Astrocyte (in vitro differentiated cells and primary cell): ENCODE results near the gene GAMT. TPM values are rescaled to one million over a fixed set of nuclear protein-coding genes. Genes with fewer than 3 reads are reported as not detected.

Experiments used
- DNase-seq: peaks from one replicate; pipeline ENCODE4 v3.0.0-alpha.2; 2010; ENCODE audit warnings: low read depth
- FAIRE-seq: peaks from 2 replicates; lab custom pipeline; 2011; peaks lifted over from hg19 to GRCh38; lab: Jason Lieb, UNC
- H2AFZ ChIP-seq: 2 replicates; pipeline ENCODE4 v1.6.0; 2012; ENCODE audit warnings: low read depth, low read length, inconsistent platforms
- H3K27ac ChIP-seq: 2 replicates; pipeline ENCODE4 v1.5.1; 2011; ENCODE audit warnings: low read depth, low read length, inconsistent platforms
- H3K27me3 ChIP-seq: 2 replicates; pipeline ENCODE4 v1.6.0; 2011; ENCODE audit warnings: low read length, inconsistent platforms; ENCODE audit not compliant: insufficient read depth
- H3K36me3 ChIP-seq: 2 replicates; pipeline ENCODE4 v1.5.1; 2011; ENCODE audit warnings: low read length, inconsistent platforms; ENCODE audit not compliant: insufficient read depth
- H3K4me1 ChIP-seq: 2 replicates; pipeline ENCODE4 v1.5.1; 2011; ENCODE audit warnings: low read length, inconsistent platforms; ENCODE audit not compliant: insufficient read depth
- H3K4me2 ChIP-seq: 2 replicates; pipeline ENCODE4 v1.6.0; 2012; ENCODE audit warnings: low read length, inconsistent platforms
- H3K4me3 ChIP-seq: 2 replicates; pipeline ENCODE4 v1.5.1; 2011; ENCODE audit warnings: low read depth, mild to moderate bottlenecking, low read length, inconsistent platforms; ENCODE audit not compliant: insufficient read depth
- H3K79me2 ChIP-seq: 2 replicates; pipeline ENCODE4 v1.6.0; 2012; ENCODE audit warnings: mild to moderate bottlenecking, low read length, inconsistent platforms; ENCODE audit not compliant: insufficient read depth
- H3K9ac ChIP-seq: 2 replicates; pipeline ENCODE4 v1.6.0; 2012; ENCODE audit warnings: mild to moderate bottlenecking, low read length, inconsistent platforms
- H3K9me3 ChIP-seq: 2 replicates; pipeline ENCODE4 v1.5.1; 2012; ENCODE audit warnings: low read depth, mild to moderate bottlenecking, low read length, inconsistent platforms; ENCODE audit not compliant: insufficient read depth
- H4K20me1 ChIP-seq: 2 replicates; pipeline ENCODE4 v1.6.0; 2012; ENCODE audit warnings: low read length, inconsistent platforms; ENCODE audit not compliant: insufficient read depth
- H3K27ac Mint-ChIP-seq: one replicate; pipeline ENCODE4 v1.8.0; 2021; ENCODE audit warnings: mild to moderate bottlenecking, mixed read lengths; ENCODE audit not compliant: unreplicated experiment
- H3K27me3 Mint-ChIP-seq: one replicate; pipeline ENCODE4 v1.8.0; 2021; ENCODE audit warnings: low read depth, mixed read lengths; ENCODE audit not compliant: unreplicated experiment
- H3K36me3 Mint-ChIP-seq: one replicate; pipeline ENCODE4 v1.8.0; 2021; ENCODE audit warnings: low read depth, mixed read lengths; ENCODE audit not compliant: unreplicated experiment
- H3K4me1 Mint-ChIP-seq: one replicate; pipeline ENCODE4 v1.8.0; 2021; ENCODE audit warnings: low read depth, mixed read lengths; ENCODE audit not compliant: unreplicated experiment
- H3K4me3 Mint-ChIP-seq: one replicate; pipeline ENCODE4 v1.8.0; 2021; ENCODE audit warnings: mild to moderate bottlenecking, moderate library complexity, mixed read lengths; ENCODE audit not compliant: unreplicated experiment
- H3K9me3 Mint-ChIP-seq: one replicate; pipeline ENCODE4 v1.8.0; 2021; ENCODE audit warnings: mild to moderate bottlenecking, mixed read lengths; ENCODE audit not compliant: unreplicated experiment
- EZH2 ChIP-seq: IDR thresholded peaks from 2 replicates; pipeline ENCODE4 v1.6.1; 2012; ENCODE audit warnings: mild to moderate bottlenecking, low read length, inconsistent platforms; ENCODE audit not compliant: insufficient read depth
- total RNA-seq: library from RNA; stranded (reverse); gene quantifications from 2 replicates; pipeline ENCODE4 v1.2.1, GENCODE V29; 2021
- TF ChIP-seq, protein P1 (sequence below): IDR thresholded peaks from 2 replicates; pipeline ENCODE4 v1.5.1; 2011; ENCODE audit warnings: low read depth, mild to moderate bottlenecking, inconsistent platforms, low read length, moderate library complexity; ENCODE audit not compliant: insufficient read depth

The GAMT gene
- total RNA-seq, 1 donor from 2014 or later: 35.9 TPM

- FAIRE-seq (no peak), DNase-seq (no peak)
- Histone ChIP-seq H3K4me1 (peaks cover 12% of the 10 kb centered on the region), H3K36me3 (no peaks in the 10 kb centered on the region), H4K20me1 (peaks cover 3% of the 10 kb centered on the region), H3K79me2 (no peaks in the 10 kb centered on the region), H3K27me3 (no peaks in the 10 kb centered on the region), H2AFZ (peak overlapping the region; percentile 75), H3K4me2 (peak overlapping the region; percentile 85), H3K27ac (no peak overlapping the region), H3K9ac (peak overlapping the region; percentile 60), H3K4me3 (peak overlapping the region; percentile 56), H3K9me3 (no peaks in the 10 kb centered on the region)
- no peak for TF ChIP-seq EZH2
- TF ChIP-seq, protein P1, sequence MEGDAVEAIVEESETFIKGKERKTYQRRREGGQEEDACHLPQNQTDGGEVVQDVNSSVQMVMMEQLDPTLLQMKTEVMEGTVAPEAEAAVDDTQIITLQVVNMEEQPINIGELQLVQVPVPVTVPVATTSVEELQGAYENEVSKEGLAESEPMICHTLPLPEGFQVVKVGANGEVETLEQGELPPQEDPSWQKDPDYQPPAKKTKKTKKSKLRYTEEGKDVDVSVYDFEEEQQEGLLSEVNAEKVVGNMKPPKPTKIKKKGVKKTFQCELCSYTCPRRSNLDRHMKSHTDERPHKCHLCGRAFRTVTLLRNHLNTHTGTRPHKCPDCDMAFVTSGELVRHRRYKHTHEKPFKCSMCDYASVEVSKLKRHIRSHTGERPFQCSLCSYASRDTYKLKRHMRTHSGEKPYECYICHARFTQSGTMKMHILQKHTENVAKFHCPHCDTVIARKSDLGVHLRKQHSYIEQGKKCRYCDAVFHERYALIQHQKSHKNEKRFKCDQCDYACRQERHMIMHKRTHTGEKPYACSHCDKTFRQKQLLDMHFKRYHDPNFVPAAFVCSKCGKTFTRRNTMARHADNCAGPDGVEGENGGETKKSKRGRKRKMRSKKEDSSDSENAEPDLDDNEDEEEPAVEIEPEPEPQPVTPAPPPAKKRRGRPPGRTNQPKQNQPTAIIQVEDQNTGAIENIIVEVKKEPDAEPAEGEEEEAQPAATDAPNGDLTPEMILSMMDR: no peak
- no peaks in the 10 kb centered on the region for H3K4me1 Mint-ChIP-seq
- H3K27ac Mint-ChIP-seq: no peak overlapping the region
- no peaks in the 10 kb centered on the region for H3K36me3 Mint-ChIP-seq
- no peaks in the 10 kb centered on the region for H3K9me3 Mint-ChIP-seq
- no peaks in the 10 kb centered on the region for H3K27me3 Mint-ChIP-seq
- H3K4me3 Mint-ChIP-seq: peak overlapping the region; percentile 72
Measured at GRCh38 chr19:1400281-1401137, 833 bp downstream of the GAMT start.

DNA sequence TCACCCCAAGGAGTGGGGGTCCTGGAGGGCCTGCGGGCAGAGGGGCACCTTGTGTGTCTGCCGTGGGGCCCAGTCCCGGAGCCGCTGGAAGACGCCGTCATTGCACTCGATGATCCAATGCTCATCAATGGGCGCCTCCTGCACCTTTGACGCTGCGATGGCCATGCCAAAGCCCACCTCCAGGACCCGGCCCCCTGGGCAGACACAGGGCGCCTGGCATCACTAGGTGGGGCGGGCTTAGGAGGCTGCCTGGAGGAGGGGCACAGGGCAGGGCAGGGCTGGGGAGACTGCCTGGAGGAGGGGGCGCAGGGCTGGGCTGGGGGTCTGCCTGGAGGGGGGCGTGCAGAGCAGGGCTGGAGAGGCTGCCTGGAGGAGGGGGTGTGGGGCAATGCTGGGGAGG is 1.6 kb downstream of the GAMT start:
- Histone ChIP-seq H3K27me3 (no peaks in the 10 kb centered on the region), H3K27ac (no peak overlapping the region), H3K9me3 (no peaks in the 10 kb centered on the region), H3K36me3 (no peaks in the 10 kb centered on the region), H2AFZ (no peak overlapping the region), H3K9ac (no peak overlapping the region), H3K4me1 (peaks cover 12% of the 10 kb centered on the region), H3K79me2 (no peaks in the 10 kb centered on the region), H4K20me1 (peaks cover 3% of the 10 kb centered on the region), H3K4me3 (no peak overlapping the region), H3K4me2 (no peak overlapping the region)
- Mint-ChIP-seq H3K36me3 (no peaks in the 10 kb centered on the region), H3K4me3 (no peak overlapping the region), H3K9me3 (no peaks in the 10 kb centered on the region), H3K4me1 (no peaks in the 10 kb centered on the region), H3K27me3 (no peaks in the 10 kb centered on the region), H3K27ac (no peak overlapping the region)
- DNase-seq (no peak), FAIRE-seq (no peak)
- TF ChIP-seq, protein P1: no peak
- TF ChIP-seq EZH2: no peak

DNA sequence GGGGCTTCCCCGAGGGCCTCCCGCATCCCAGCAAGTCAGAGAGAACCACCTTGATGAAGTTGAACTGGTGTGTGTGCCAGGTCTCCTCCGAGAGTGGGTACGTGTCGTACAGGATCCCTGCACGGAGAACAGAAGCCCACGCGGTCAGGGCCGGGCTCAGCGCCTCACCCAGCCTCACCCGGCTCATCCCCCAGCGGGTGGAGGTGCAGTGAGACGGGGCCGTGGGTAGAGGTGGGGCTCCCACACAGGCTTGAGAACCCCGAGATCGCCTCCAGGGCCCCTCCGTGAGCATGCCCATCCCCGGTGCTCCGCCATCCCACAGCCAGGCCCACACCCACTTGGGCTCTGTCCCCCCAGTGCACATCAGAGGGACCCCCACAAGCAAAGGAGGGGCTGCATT is 2.3 kb downstream of the GAMT start:
- peaks cover 12% of the 10 kb centered on the region for H3K4me1 ChIP-seq
- no peaks in the 10 kb centered on the region for H3K79me2 ChIP-seq
- Mint-ChIP-seq H3K27ac (no peak overlapping the region), H3K4me1 (no peaks in the 10 kb centered on the region), H3K9me3 (no peaks in the 10 kb centered on the region), H3K27me3 (no peaks in the 10 kb centered on the region), H3K4me3 (no peak overlapping the region), H3K36me3 (no peaks in the 10 kb centered on the region)
- H3K9ac ChIP-seq: no peak overlapping the region
- no peak for TF ChIP-seq EZH2
- TF ChIP-seq, protein P1: no peak
- no peaks in the 10 kb centered on the region for H3K36me3 ChIP-seq
- no peaks in the 10 kb centered on the region for H3K9me3 ChIP-seq
- H3K27ac ChIP-seq: no peak overlapping the region
- no peak for DNase-seq
- no peak for FAIRE-seq
- H3K4me2 ChIP-seq: no peak overlapping the region
- no peak overlapping the region for H2AFZ ChIP-seq
- no peaks in the 10 kb centered on the region for H3K27me3 ChIP-seq
- peaks cover 3% of the 10 kb centered on the region for H4K20me1 ChIP-seq
- H3K4me3 ChIP-seq: no peak overlapping the region
